GM06990 (cell line): Measurements from ENCODE around the gene CYFIP2.

Experiments
- DNase-seq: peaks from one replicate; pipeline ENCODE4 v3.0.0-alpha.2; 2011; ENCODE audit not compliant: insufficient read length; ENCODE audit errors: extremely low read depth
- H3K27me3 ChIP-seq: replicated peaks from 2 replicates; pipeline ENCODE4 v1.6.0; 2011; ENCODE audit warnings: low read length; ENCODE audit not compliant: control insufficient read depth, insufficient read depth
- H3K36me3 ChIP-seq: 2 replicates; pipeline ENCODE4 v1.5.1; 2011; ENCODE audit warnings: low read length; ENCODE audit not compliant: control insufficient read depth, insufficient read depth
- H3K4me3 ChIP-seq: replicated peaks from 2 replicates; pipeline ENCODE4 v1.5.1; 2011; ENCODE audit warnings: low read depth, mild to moderate bottlenecking, control low read depth, low read length
- TF ChIP-seq, protein P1 (sequence below): IDR thresholded peaks from 2 replicates; pipeline ENCODE4 v1.5.1; 2011; ENCODE audit warnings: low read length, control low read depth, mild to moderate bottlenecking, inconsistent platforms; ENCODE audit not compliant: insufficient read depth, poor library complexity, severe bottlenecking

The CYFIP2 gene

DNA sequence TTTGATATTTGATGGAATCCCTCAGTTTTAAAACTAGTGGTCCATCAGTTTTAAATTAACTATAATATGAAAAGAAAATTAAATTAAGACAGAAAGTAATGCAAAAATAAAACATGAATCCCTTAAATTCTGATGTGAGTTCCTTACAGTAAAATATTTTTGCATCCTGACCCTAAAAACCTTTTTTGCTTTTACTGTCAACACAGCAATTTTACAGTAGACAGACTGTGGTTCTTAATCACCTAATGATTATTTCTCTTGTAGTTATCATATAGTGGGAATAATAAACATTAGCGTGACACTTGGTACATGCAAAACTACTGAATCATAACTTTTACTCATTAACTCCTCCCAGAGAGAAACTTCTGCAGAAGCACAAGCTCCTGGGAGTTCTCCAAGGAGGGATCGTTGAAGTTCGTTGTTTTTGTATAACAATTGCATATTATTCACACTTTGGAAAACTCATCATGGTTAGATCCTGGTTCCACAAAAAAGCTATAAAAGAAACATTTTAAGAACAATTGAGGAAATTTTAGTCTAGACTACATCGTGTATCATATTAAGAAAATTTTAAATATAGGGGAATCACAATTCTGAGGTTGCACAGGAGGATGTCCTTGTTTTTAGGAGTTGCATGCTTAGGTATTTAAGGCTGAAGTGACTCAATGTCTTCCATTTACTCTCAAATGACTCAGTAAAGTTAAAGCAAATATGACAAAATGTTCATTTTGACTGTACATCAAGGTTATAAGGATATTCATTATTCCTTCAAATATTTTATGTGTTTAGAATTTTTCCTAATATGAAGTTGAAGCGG lies 105.9 kb downstream of the CYFIP2 start:
- peaks cover 21% of the 10 kb centered on the region for H3K36me3 ChIP-seq
- TF ChIP-seq, protein P1, sequence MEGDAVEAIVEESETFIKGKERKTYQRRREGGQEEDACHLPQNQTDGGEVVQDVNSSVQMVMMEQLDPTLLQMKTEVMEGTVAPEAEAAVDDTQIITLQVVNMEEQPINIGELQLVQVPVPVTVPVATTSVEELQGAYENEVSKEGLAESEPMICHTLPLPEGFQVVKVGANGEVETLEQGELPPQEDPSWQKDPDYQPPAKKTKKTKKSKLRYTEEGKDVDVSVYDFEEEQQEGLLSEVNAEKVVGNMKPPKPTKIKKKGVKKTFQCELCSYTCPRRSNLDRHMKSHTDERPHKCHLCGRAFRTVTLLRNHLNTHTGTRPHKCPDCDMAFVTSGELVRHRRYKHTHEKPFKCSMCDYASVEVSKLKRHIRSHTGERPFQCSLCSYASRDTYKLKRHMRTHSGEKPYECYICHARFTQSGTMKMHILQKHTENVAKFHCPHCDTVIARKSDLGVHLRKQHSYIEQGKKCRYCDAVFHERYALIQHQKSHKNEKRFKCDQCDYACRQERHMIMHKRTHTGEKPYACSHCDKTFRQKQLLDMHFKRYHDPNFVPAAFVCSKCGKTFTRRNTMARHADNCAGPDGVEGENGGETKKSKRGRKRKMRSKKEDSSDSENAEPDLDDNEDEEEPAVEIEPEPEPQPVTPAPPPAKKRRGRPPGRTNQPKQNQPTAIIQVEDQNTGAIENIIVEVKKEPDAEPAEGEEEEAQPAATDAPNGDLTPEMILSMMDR, result no peak
- no peak for DNase-seq
- H3K4me3 ChIP-seq, result no peak overlapping the region
- no peaks in the 10 kb centered on the region for H3K27me3 ChIP-seq

DNA sequence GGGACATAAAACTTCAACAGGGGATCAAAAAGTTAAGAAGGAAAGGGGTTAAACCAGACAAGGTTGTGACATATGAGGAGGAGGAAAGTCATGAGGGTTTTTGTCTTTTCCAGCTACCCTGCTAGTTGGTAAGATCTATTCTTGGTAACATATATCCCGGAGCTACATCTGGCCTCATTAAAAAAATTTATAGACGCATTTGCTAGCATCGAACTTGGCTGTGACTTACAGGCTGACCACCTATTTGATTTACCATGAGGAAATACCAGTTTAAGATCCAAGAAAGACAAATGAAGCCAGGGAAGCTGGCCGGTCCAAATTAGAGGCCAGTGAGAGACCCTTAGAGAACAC lies 106.5 kb downstream of the CYFIP2 start:
- no peak for DNase-seq
- H3K27me3 ChIP-seq, result no peaks in the 10 kb centered on the region
- H3K36me3 ChIP-seq, result peaks cover 26% of the 10 kb centered on the region
- H3K4me3 ChIP-seq, result no peak overlapping the region
- TF ChIP-seq, protein P1, result no peak

DNA sequence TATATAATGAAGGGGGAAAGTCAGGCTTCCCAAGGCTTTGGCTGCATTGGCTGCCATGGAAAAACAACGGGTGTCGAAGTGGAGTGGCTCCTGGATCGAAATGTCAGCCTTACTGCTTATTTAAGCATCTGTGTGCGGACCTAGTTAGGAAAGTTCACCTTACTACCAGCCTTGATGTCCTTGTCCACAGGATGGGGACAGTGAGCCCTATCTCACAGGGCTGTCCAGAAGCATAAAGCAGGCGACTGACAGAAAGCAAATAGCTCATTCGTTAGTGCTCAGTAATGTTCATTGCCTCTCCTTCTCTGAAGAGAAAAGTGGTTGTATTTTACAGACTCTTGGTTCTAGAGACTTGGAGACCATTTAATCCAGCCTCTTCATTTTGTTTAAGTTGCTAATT lies 112.6 kb downstream of the CYFIP2 start:
- no peaks in the 10 kb centered on the region for H3K27me3 ChIP-seq
- DNase-seq, result no peak
- TF ChIP-seq, protein P1, result no peak
- peaks cover 19% of the 10 kb centered on the region for H3K36me3 ChIP-seq
- H3K4me3 ChIP-seq, result no peak overlapping the region

DNA sequence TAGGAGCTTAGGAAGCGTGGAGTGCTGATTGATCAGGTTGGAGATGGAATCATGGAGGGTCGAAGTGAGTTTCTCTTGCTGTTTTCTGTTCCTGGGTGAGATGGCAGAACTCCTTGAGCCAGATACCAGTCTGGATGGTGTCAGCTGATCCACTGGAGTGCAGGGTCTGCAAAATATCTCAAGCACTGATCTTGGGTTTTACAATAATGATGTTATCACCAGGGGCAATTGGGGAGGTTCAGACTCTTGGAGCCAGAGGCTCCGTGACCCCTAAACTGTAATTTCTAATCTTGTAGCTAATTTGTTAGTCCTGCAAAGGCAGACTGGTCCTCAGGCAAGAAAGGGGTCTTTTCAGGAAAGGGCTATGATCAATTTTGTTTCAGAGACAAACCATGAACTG lies 114.1 kb downstream of the CYFIP2 start:
- TF ChIP-seq, protein P1, result no peak
- H3K4me3 ChIP-seq, result no peak overlapping the region

DNA sequence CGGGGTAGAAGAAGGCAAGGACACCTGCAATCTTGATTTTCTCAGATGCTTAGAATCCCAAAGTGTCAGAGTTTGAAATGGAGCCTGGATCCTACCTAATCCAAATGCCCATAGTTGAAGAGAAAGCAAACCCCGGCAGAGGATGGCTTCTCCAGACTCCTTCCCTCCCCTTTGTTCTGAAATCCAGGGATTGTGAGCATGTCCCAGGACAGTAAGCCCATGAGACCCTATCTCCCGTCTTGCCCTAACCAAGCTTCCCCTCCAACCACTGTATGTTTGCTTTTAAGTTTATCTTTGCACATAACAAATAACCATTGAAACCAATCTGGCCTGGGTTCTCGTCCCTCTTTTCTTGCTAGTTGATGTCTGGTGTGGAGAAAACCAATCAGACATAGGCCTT lies 115.8 kb downstream of the CYFIP2 start:
- no peaks in the 10 kb centered on the region for H3K27me3 ChIP-seq
- no peak overlapping the region for H3K4me3 ChIP-seq
- TF ChIP-seq, protein P1, result no peak
- H3K36me3 ChIP-seq, result peaks cover 13% of the 10 kb centered on the region
- no peak for DNase-seq

More for the DNA sequence above, 114.1 kb downstream of the CYFIP2 start:
- peaks cover 16% of the 10 kb centered on the region for H3K36me3 ChIP-seq
- DNase-seq, result no peak
- no peaks in the 10 kb centered on the region for H3K27me3 ChIP-seq
